Measurements from ENCODE around the gene SDHB.
A peak's percentile ranks its signal among the peaks of the same experiment; 100 is the strongest.

Gene SDHB

GRCh38 chr1:17043676-17044075 is 10.2 kb downstream of the SDHB start:
- DNase-seq = no peak

GRCh38 chr1:17040135-17040534 is 13.7 kb downstream of the SDHB start:
- no peak for DNase-seq

GRCh38 chr1:17039522-17039921 is 14.3 kb downstream of the SDHB start:
- no peak for DNase-seq

- DNase-seq = no peak
These were observed 20.4 kb downstream of the SDHB start for GRCh38 chr1:17033481-17033880.

- no peak for DNase-seq
These were observed 21.1 kb downstream of the SDHB start for GRCh38 chr1:17032741-17033140.

GRCh38 chr1:17031436-17031835 is 22.4 kb downstream of the SDHB start:
- no peak for DNase-seq

GRCh38 chr1:17030206-17030605 is 23.6 kb downstream of the SDHB start:
- DNase-seq = no peak

- DNase-seq = no peak
These were observed 25.1 kb downstream of the SDHB start for GRCh38 chr1:17028662-17029188.

- DNase-seq = no peak
These were observed 25.9 kb downstream of the SDHB start for GRCh38 chr1:17027900-17028299.

GRCh38 chr1:17027403-17027802 is 26.4 kb downstream of the SDHB start:
- no peak for DNase-seq

GRCh38 chr1:17024721-17025120 is 29.1 kb downstream of the SDHB start:
- no peak for DNase-seq

- DNase-seq = no peak
These were observed 30.3 kb downstream of the SDHB start for GRCh38 chr1:17023573-17023972.

GRCh38 chr1:17023102-17023501 is 30.7 kb downstream of the SDHB start:
- no peak for DNase-seq

- DNase-seq = no peak
These were observed 31.9 kb downstream of the SDHB start for GRCh38 chr1:17021896-17022295.

- no peak for DNase-seq
These were observed 33.3 kb downstream of the SDHB start for GRCh38 chr1:17020502-17020901.

- DNase-seq = no peak
These were observed 35.0 kb downstream of the SDHB start for GRCh38 chr1:17018849-17019248.

- no peak for DNase-seq
These were observed 36.4 kb downstream of the SDHB start for GRCh38 chr1:17017435-17017834.

- DNase-seq = no peak
These were observed 37.5 kb downstream of the SDHB start for GRCh38 chr1:17016317-17016661.

GRCh38 chr1:17014671-17015567 is 38.9 kb downstream of the SDHB start:
- DNase-seq = no peak

- DNase-seq = peak in 1 of 2 donors; percentile 15
These were observed 40.1 kb downstream of the SDHB start for GRCh38 chr1:17013491-17014320.

GRCh38 chr1:17012775-17013490 is 40.9 kb downstream of the SDHB start:
- DNase-seq = no peak

- DNase-seq = peak; percentile 84 to 85
These were observed 42.2 kb downstream of the SDHB start, which contains the start of gene ATP13A2 for GRCh38 chr1:17011439-17012307. TSS of gene ATP13A2 (minus strand) at chr1:17011928. CDS start at chr1:17011738, 190 bp downstream.

All from CD4-positive, alpha-beta T cell treated with Interleukin-1 beta for 1 hour (primary cell).